Measurements from ENCODE around the gene POTEG.
"Not testable (repeated sequence)": the region's sequence is repeated elsewhere in the genome, so short reads cannot be mapped to it uniquely, and the experiment has no call there.

POTEG gene

GRCh38 chr14:19371767-19372166 lies 62.4 kb downstream of the POTEG start:
- H2BK5ac ChIP-seq (ENCODE audit: low read length); H3K4me1 ChIP-seq (ENCODE audit: control insufficient read depth in 2 of 2, insufficient read depth in 1 of 2, low read depth in 1 of 2, low read length in 2 of 2); H4K91ac ChIP-seq (ENCODE audit: low read depth, low read length, poor library complexity); H4K8ac ChIP-seq (ENCODE audit: low read depth, low read length); H2BK12ac ChIP-seq (ENCODE audit: low read length); H3K4me3 ChIP-seq (ENCODE audit: low read length in 2 of 2); H3K9me3 ChIP-seq (replicated peaks in 1 of 2; ENCODE audit: control insufficient read depth in 2 of 2, insufficient read depth in 1 of 2, low read depth in 1 of 2, low read length in 2 of 2); H3K23ac ChIP-seq (ENCODE audit: low read depth, low read length, poor library complexity); DNase-seq (ENCODE audit: low spot score); H2BK15ac ChIP-seq (ENCODE audit: low read length); H3K4ac ChIP-seq (ENCODE audit: low read length); H3K18ac ChIP-seq (ENCODE audit: low read length); H3K4me2 ChIP-seq (ENCODE audit: insufficient read depth, low read length, poor library complexity, severe bottlenecking); H2AFZ ChIP-seq (ENCODE audit: low read length); H2AK5ac ChIP-seq (ENCODE audit: low read depth, low read length); H2BK120ac ChIP-seq (ENCODE audit: low read depth, low read length); H3K27ac ChIP-seq (replicated peaks; ENCODE audit: low read length); H3K36me3 ChIP-seq (replicated peaks in 1 of 2; ENCODE audit: control insufficient read depth in 2 of 2, insufficient read depth in 2 of 2, low read length in 2 of 2); H3K79me1 ChIP-seq (ENCODE audit: low read depth, low read length); H3K14ac ChIP-seq (ENCODE audit: low read length); H3K9ac ChIP-seq (ENCODE audit: low read depth, low read length, poor library complexity); H3K27me3 ChIP-seq (ENCODE audit: control insufficient read depth in 3 of 3, insufficient read depth in 3 of 3, low read depth in 1 of 3, low read length in 3 of 3): not testable (repeated sequence)
- no CpG with 5 or more reads among the region's 16 CpGs for WGBS, 2 donors (ENCODE audit: extremely low coverage in 2 of 2, insufficient read length in 2 of 2, insufficient replicate concordance in 1 of 2)

- H3K4ac ChIP-seq (ENCODE audit: low read length); H2BK120ac ChIP-seq (ENCODE audit: low read depth, low read length); H3K79me1 ChIP-seq (ENCODE audit: low read depth, low read length); H2BK15ac ChIP-seq (ENCODE audit: low read length); H2AK5ac ChIP-seq (ENCODE audit: low read depth, low read length); H3K23ac ChIP-seq (ENCODE audit: low read depth, low read length, poor library complexity); H2BK5ac ChIP-seq (ENCODE audit: low read length); H3K4me1 ChIP-seq (ENCODE audit: control insufficient read depth in 2 of 2, insufficient read depth in 1 of 2, low read depth in 1 of 2, low read length in 2 of 2); H4K91ac ChIP-seq (ENCODE audit: low read depth, low read length, poor library complexity); H3K9ac ChIP-seq (ENCODE audit: low read depth, low read length, poor library complexity); H3K4me3 ChIP-seq (ENCODE audit: low read length in 2 of 2); H3K27me3 ChIP-seq (ENCODE audit: control insufficient read depth in 3 of 3, insufficient read depth in 3 of 3, low read depth in 1 of 3, low read length in 3 of 3); H3K4me2 ChIP-seq (ENCODE audit: insufficient read depth, low read length, poor library complexity, severe bottlenecking); H3K14ac ChIP-seq (ENCODE audit: low read length); H2AFZ ChIP-seq (ENCODE audit: low read length); H2BK12ac ChIP-seq (ENCODE audit: low read length); H3K36me3 ChIP-seq (replicated peaks in 1 of 2; ENCODE audit: control insufficient read depth in 2 of 2, insufficient read depth in 2 of 2, low read length in 2 of 2); H3K9me3 ChIP-seq (replicated peaks in 1 of 2; ENCODE audit: control insufficient read depth in 2 of 2, insufficient read depth in 1 of 2, low read depth in 1 of 2, low read length in 2 of 2); H3K27ac ChIP-seq (replicated peaks; ENCODE audit: low read length); DNase-seq (ENCODE audit: low spot score); H3K18ac ChIP-seq (ENCODE audit: low read length); H4K8ac ChIP-seq (ENCODE audit: low read depth, low read length): not testable (repeated sequence)
- WGBS, 2 donors (ENCODE audit: extremely low coverage in 2 of 2, insufficient read length in 2 of 2, insufficient replicate concordance in 1 of 2): no CpG with 5 or more reads among the region's 16 CpGs
Observed at GRCh38 chr14:19362803-19363202, 71.3 kb downstream of the POTEG start.

- H3K4ac ChIP-seq (ENCODE audit: low read length); H3K9ac ChIP-seq (ENCODE audit: low read depth, low read length, poor library complexity); H3K4me3 ChIP-seq (ENCODE audit: low read length in 2 of 2); H3K14ac ChIP-seq (ENCODE audit: low read length); H2AK5ac ChIP-seq (ENCODE audit: low read depth, low read length); DNase-seq (ENCODE audit: low spot score); H2BK120ac ChIP-seq (ENCODE audit: low read depth, low read length); H3K9me3 ChIP-seq (replicated peaks in 1 of 2; ENCODE audit: control insufficient read depth in 2 of 2, insufficient read depth in 1 of 2, low read depth in 1 of 2, low read length in 2 of 2); H3K4me1 ChIP-seq (ENCODE audit: control insufficient read depth in 2 of 2, insufficient read depth in 1 of 2, low read depth in 1 of 2, low read length in 2 of 2); H2BK5ac ChIP-seq (ENCODE audit: low read length); H4K91ac ChIP-seq (ENCODE audit: low read depth, low read length, poor library complexity); H2BK12ac ChIP-seq (ENCODE audit: low read length); H4K8ac ChIP-seq (ENCODE audit: low read depth, low read length); H3K27ac ChIP-seq (replicated peaks; ENCODE audit: low read length); H3K27me3 ChIP-seq (ENCODE audit: control insufficient read depth in 3 of 3, insufficient read depth in 3 of 3, low read depth in 1 of 3, low read length in 3 of 3); H3K79me1 ChIP-seq (ENCODE audit: low read depth, low read length); H3K18ac ChIP-seq (ENCODE audit: low read length); H2AFZ ChIP-seq (ENCODE audit: low read length); H2BK15ac ChIP-seq (ENCODE audit: low read length); H3K4me2 ChIP-seq (ENCODE audit: insufficient read depth, low read length, poor library complexity, severe bottlenecking); H3K23ac ChIP-seq (ENCODE audit: low read depth, low read length, poor library complexity); H3K36me3 ChIP-seq (replicated peaks in 1 of 2; ENCODE audit: control insufficient read depth in 2 of 2, insufficient read depth in 2 of 2, low read length in 2 of 2): not testable (repeated sequence)
- no CpG with 5 or more reads among the region's 18 CpGs for WGBS, 2 donors (ENCODE audit: extremely low coverage in 2 of 2, insufficient read length in 2 of 2, insufficient replicate concordance in 1 of 2)
Observed at GRCh38 chr14:19362323-19362722, 71.8 kb downstream of the POTEG start.

- not testable (repeated sequence) for H3K4me2 ChIP-seq (ENCODE audit: insufficient read depth, low read length, poor library complexity, severe bottlenecking); H3K9me3 ChIP-seq (replicated peaks in 1 of 2; ENCODE audit: control insufficient read depth in 2 of 2, insufficient read depth in 1 of 2, low read depth in 1 of 2, low read length in 2 of 2); H3K4ac ChIP-seq (ENCODE audit: low read length); H3K27me3 ChIP-seq (ENCODE audit: control insufficient read depth in 3 of 3, insufficient read depth in 3 of 3, low read depth in 1 of 3, low read length in 3 of 3); H3K79me1 ChIP-seq (ENCODE audit: low read depth, low read length); DNase-seq (ENCODE audit: low spot score); H2BK120ac ChIP-seq (ENCODE audit: low read depth, low read length); H3K14ac ChIP-seq (ENCODE audit: low read length); H2BK12ac ChIP-seq (ENCODE audit: low read length); H2AFZ ChIP-seq (ENCODE audit: low read length); H3K4me3 ChIP-seq (ENCODE audit: low read length in 2 of 2); H4K91ac ChIP-seq (ENCODE audit: low read depth, low read length, poor library complexity); H3K27ac ChIP-seq (replicated peaks; ENCODE audit: low read length); H3K4me1 ChIP-seq (ENCODE audit: control insufficient read depth in 2 of 2, insufficient read depth in 1 of 2, low read depth in 1 of 2, low read length in 2 of 2); H2BK15ac ChIP-seq (ENCODE audit: low read length); H3K23ac ChIP-seq (ENCODE audit: low read depth, low read length, poor library complexity); H3K9ac ChIP-seq (ENCODE audit: low read depth, low read length, poor library complexity); H3K18ac ChIP-seq (ENCODE audit: low read length); H2BK5ac ChIP-seq (ENCODE audit: low read length); H4K8ac ChIP-seq (ENCODE audit: low read depth, low read length); H3K36me3 ChIP-seq (replicated peaks in 1 of 2; ENCODE audit: control insufficient read depth in 2 of 2, insufficient read depth in 2 of 2, low read length in 2 of 2); H2AK5ac ChIP-seq (ENCODE audit: low read depth, low read length)
- no CpG with 5 or more reads among the region's 38 CpGs for WGBS, 2 donors (ENCODE audit: extremely low coverage in 2 of 2, insufficient read length in 2 of 2, insufficient replicate concordance in 1 of 2)
Observed at GRCh38 chr14:19361636-19362253, 72.4 kb downstream of the POTEG start.

Measured in neuronal stem cell (in vitro differentiated cells).